Activated CD4-positive, alpha-beta T cell treated with anti-CD3 and anti-CD28 coated beads, Interleukin-2, amount 10 ng/mL, durations not matched to agents 7 days and 5 days (primary cell): Measurements from ENCODE around the gene HYAL3. TPM values are rescaled to one million over a fixed set of nuclear protein-coding genes. Genes with fewer than 3 reads are reported as not detected.

Source experiments
- CTCF ChIA-PET: fragments of 350-600 bp; sonication (Branson Sonifier 250); formaldehyde crosslinking; loops from one replicate; lab custom pipeline; 2021; ENCODE audit warnings: antibody characterized with exemption; lab: Charles Lee
- POLR2A ChIA-PET: fragments of 350-600 bp; sonication (Branson Sonifier 250); formaldehyde crosslinking; loops from one replicate; lab custom pipeline; 2021; ENCODE audit warnings: antibody characterized with exemption; lab: Charles Lee
- DNase-seq: peaks from one replicate; pipeline ENCODE4 v3.0.0-alpha.2; 2020
- H3K27ac Mint-ChIP-seq: one replicate; pipeline ENCODE4 v1.8.0; 2021; ENCODE audit warnings: mild to moderate bottlenecking, moderate library complexity, mixed read lengths
- H3K27me3 Mint-ChIP-seq: one replicate; pipeline ENCODE4 v1.8.0; 2021; ENCODE audit warnings: mixed read lengths
- H3K36me3 Mint-ChIP-seq: one replicate; pipeline ENCODE4 v1.8.0; 2021; ENCODE audit warnings: low read depth, mixed read lengths
- H3K4me1 Mint-ChIP-seq: one replicate; pipeline ENCODE4 v1.8.0; 2021; ENCODE audit warnings: mixed read lengths
- H3K4me3 Mint-ChIP-seq: one replicate; pipeline ENCODE4 v1.8.0; 2021; ENCODE audit warnings: mild to moderate bottlenecking, moderate library complexity, mixed read lengths
- H3K9me3 Mint-ChIP-seq: one replicate; pipeline ENCODE4 v1.8.0; 2021; ENCODE audit warnings: mixed read lengths
- total RNA-seq, 2 experiments: library from RNA; stranded (reverse); gene quantifications; one replicate each; pipeline ENCODE4 v1.2.3, GENCODE V29; 2021

Gene HYAL3
- total RNA-seq, 2 experiments from 2014 or later = 9.2 to 10.9 TPM

DNA sequence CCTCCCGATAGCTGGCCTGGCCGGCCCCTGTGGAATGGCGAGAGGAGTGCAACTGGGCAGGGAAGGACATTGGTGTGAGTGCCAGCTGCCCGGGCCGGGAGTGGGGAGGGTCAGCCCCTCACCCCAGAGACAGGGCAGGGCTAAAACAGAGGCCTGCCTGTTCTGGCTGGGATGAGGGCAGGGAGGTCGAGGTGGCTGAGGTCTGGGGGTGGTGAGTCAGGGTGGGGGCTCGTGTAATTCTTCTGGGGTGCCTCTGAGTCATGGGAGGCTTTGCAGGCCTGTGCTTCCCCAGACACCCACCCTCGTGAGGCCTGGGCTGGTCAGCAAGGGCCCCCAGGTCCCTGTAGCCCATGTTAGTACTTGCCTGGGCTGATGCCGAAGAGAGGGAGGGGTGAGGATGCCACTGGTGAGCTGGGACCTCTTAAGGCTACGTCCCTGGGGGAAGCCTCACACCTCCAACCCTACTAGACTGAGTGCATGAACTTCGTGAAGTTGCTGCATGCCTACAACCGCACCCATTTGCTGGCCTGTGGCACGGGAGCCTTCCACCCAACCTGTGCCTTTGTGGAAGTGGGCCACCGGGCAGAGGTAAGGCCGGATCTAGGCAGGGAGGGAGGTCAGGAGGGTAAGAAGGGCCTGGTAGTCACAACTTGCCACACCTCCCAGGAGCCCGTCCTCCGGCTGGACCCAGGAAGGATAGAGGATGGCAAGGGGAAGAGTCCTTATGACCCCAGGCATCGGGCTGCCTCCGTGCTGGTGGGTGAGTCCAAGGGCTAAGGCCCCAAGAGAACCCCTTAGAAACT, 28.6 kb downstream of the HYAL3 start:
- H3K4me1 Mint-ChIP-seq = peaks cover 29% of the 10 kb centered on the region
- H3K27ac Mint-ChIP-seq = no peak overlapping the region

GRCh38 chr3:50269977-50270413, 29.2 kb downstream of the HYAL3 start:
- Mint-ChIP-seq H3K36me3 (no peaks in the 10 kb centered on the region), H3K4me3 (no peak overlapping the region), H3K27me3 (peaks cover 33% of the 10 kb centered on the region), H3K27ac (no peak overlapping the region), H3K9me3 (no peaks in the 10 kb centered on the region), H3K4me1 (peaks cover 23% of the 10 kb centered on the region)
- DNase-seq = no peak
- POLR2A ChIA-PET = no interaction called here
- CTCF ChIA-PET = interaction anchor here (0.5 to 2.6 kb wide), 4 partner anchors 9 to 76 kb away, joined by 3 to 11 read pairs (median 8); no protein-coding TSS in a partner anchor

More for the DNA sequence above, 28.6 kb downstream of the HYAL3 start:
- Mint-ChIP-seq H3K9me3 (no peaks in the 10 kb centered on the region), H3K4me3 (no peak overlapping the region), H3K27me3 (peaks cover 40% of the 10 kb centered on the region), H3K36me3 (no peaks in the 10 kb centered on the region)
- CTCF ChIA-PET = interaction anchor here (0.5 to 2.6 kb wide), 9 partner anchors 9 to 76 kb away, joined by 3 to 11 read pairs (median 6); partner anchors contain the start of gene GNAI2
- POLR2A ChIA-PET = no interaction called here
- DNase-seq = no peak

- no peaks in the 10 kb centered on the region for H3K36me3 Mint-ChIP-seq
- H3K9me3 Mint-ChIP-seq = no peaks in the 10 kb centered on the region
- peaks cover 20% of the 10 kb centered on the region for H3K4me1 Mint-ChIP-seq
- H3K27me3 Mint-ChIP-seq = peaks cover 30% of the 10 kb centered on the region
- no peak for DNase-seq
- no peak overlapping the region for H3K27ac Mint-ChIP-seq
- ChIA-PET CTCF (no interaction called here), POLR2A (no interaction called here)
- no peak overlapping the region for H3K4me3 Mint-ChIP-seq
Measured at GRCh38 chr3:50269460-50269859, 29.7 kb downstream of the HYAL3 start.

DNA sequence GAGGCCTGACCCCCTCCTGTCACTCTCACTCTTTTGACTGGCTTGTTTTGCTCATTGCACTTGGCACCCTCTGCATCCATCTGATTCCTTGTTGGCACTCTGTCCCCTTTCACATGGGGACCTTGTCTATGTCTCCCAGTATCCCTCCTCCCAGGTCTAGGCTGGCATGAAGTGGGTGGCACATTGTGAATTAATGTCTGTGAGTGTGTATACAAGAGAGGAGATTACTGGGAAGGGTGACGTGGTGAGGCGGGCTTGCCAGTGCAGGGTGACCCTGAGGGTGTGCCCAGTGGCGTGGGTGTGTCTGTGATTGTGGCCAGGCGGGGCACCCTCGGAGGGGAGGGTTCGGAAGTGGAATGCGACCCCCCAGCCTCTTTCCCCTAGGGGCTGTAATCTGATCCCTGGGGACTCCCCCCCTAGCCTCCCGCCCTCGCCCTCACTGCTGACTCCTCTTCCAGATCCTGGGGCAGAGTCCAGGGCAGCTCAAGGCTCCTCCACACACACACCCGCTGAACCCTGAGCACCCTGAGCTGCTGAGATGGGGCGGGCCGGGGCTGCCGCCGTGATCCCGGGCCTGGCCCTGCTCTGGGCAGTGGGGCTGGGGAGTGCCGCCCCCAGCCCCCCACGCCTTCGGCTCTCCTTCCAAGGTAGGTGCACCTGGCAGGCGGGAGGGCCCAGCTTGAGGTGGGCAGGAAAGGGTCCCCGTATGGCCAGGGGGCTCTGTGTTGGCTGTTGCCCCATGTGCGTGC, 30.3 kb downstream of the HYAL3 start, which contains the start of gene SEMA3B:
Gene SEMA3B, plus strand, starts transcription at position 445 of the 749 bp plus-strand sequence. Its CDS starts 94 bp downstream, at position 539.
- Mint-ChIP-seq H3K36me3 (no peaks in the 10 kb centered on the region), H3K27ac (no peak within 1 kb of the TSS), H3K4me1 (peaks cover 14% of the 10 kb centered on the region), H3K9me3 (no peaks in the 10 kb centered on the region), H3K27me3 (peaks cover 24% of the 10 kb centered on the region), H3K4me3 (no peak within 1 kb of the TSS)
- DNase-seq = no peak
- CTCF ChIA-PET = interaction anchor here (1.3 to 13.7 kb wide), 3 partner anchors 19 to 74 kb away, joined by 4 to 143 read pairs (median 8); no protein-coding TSS in a partner anchor
- POLR2A ChIA-PET = interaction anchor here (0.7 kb wide), 1 partner anchor 28 kb away, joined by 5 read pairs; no protein-coding TSS in a partner anchor

- H3K27ac Mint-ChIP-seq = no peak overlapping the region
- CTCF ChIA-PET = interaction anchor here (1.3 to 13.7 kb wide), 3 partner anchors 18 to 74 kb away, joined by 4 to 143 read pairs (median 8); no protein-coding TSS in a partner anchor
- H3K27me3 Mint-ChIP-seq = peaks cover 23% of the 10 kb centered on the region
- no peaks in the 10 kb centered on the region for H3K9me3 Mint-ChIP-seq
- no peaks in the 10 kb centered on the region for H3K36me3 Mint-ChIP-seq
- H3K4me1 Mint-ChIP-seq = peaks cover 13% of the 10 kb centered on the region
- POLR2A ChIA-PET = no interaction called here
- DNase-seq = no peak
- no peak overlapping the region for H3K4me3 Mint-ChIP-seq
Measured at GRCh38 chr3:50268276-50268675, 30.9 kb downstream of the HYAL3 start.

- ChIA-PET CTCF (interaction anchor here (0.6 to 13.7 kb wide), 10 partner anchors 9 to 449 kb away, joined by 3 to 143 read pairs (median 4); no protein-coding TSS in a partner anchor), POLR2A (no interaction called here)
- no peaks in the 10 kb centered on the region for H3K36me3 Mint-ChIP-seq
- DNase-seq = no peak
- peaks cover 7% of the 10 kb centered on the region for H3K4me1 Mint-ChIP-seq
- H3K27me3 Mint-ChIP-seq = peaks cover 18% of the 10 kb centered on the region
- H3K9me3 Mint-ChIP-seq = no peaks in the 10 kb centered on the region
- H3K4me3 Mint-ChIP-seq = no peak overlapping the region
- H3K27ac Mint-ChIP-seq = no peak overlapping the region
Measured at GRCh38 chr3:50267280-50267913, 31.8 kb downstream of the HYAL3 start.

GRCh38 chr3:50266836-50267235, 32.4 kb downstream of the HYAL3 start:
- CTCF ChIA-PET = interaction anchor here (0.6 to 13.7 kb wide), 10 partner anchors 9 to 449 kb away, joined by 3 to 143 read pairs (median 5); no protein-coding TSS in a partner anchor
- Mint-ChIP-seq H3K27me3 (peaks cover 18% of the 10 kb centered on the region), H3K4me1 (peaks cover 6% of the 10 kb centered on the region), H3K4me3 (no peak overlapping the region), H3K27ac (no peak overlapping the region), H3K36me3 (no peaks in the 10 kb centered on the region), H3K9me3 (no peaks in the 10 kb centered on the region)
- DNase-seq = no peak
- POLR2A ChIA-PET = no interaction called here

DNA sequence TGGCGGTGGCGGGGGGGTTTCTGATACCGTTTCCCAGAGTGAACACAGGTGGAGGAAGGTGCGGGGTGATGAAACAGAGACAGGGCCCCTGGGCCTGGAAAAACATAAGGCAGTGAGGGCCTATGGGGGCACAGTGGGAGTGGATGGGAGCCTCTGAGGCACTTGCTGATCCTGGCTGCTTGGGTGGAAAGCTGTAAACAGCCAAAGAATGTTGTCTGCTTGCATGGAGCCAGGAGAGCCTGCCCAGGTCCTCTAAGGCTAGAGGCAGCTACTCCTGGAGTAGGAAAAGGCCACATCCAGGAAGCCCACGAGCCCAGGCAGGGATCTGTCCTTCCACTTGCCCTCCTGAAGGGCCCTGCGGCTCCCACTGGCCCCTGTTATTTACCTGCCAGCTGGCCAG, 33.2 kb downstream of the HYAL3 start:
- CTCF ChIA-PET = interaction anchor here (1.3 to 13.7 kb wide), 4 partner anchors 10 to 72 kb away, joined by 5 to 143 read pairs (median 6); no protein-coding TSS in a partner anchor
- Mint-ChIP-seq H3K27ac (no peak overlapping the region), H3K36me3 (no peaks in the 10 kb centered on the region), H3K27me3 (peaks cover 18% of the 10 kb centered on the region), H3K9me3 (no peaks in the 10 kb centered on the region), H3K4me1 (no peaks in the 10 kb centered on the region), H3K4me3 (no peak overlapping the region)
- POLR2A ChIA-PET = no interaction called here
- no peak for DNase-seq

DNA sequence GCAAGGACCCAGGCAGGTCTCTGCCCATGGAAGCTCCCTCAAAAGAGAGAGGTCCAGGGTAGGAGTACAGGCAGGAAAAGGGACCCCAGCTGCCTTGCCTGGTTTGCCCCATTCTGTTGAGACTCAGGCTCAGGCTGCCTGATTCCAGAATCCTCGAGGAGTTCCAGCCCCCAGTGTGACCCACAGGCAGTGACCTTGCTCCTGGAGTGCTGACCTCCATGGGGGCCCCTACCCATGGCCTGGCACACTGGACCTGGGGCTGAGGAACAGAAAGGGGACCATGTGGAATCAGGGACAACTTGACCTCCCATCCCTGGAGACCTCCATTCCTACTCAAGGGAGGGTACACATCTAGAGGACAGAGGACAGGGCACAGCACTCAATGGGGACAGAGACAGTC, 33.6 kb downstream of the HYAL3 start:
- Mint-ChIP-seq H3K27ac (no peak overlapping the region), H3K36me3 (no peaks in the 10 kb centered on the region), H3K27me3 (peaks cover 18% of the 10 kb centered on the region), H3K4me3 (no peak overlapping the region), H3K4me1 (no peaks in the 10 kb centered on the region), H3K9me3 (no peaks in the 10 kb centered on the region)
- ChIA-PET CTCF (interaction anchor here (1.3 to 13.7 kb wide), 2 partner anchors 15 to 72 kb away, joined by 7 to 143 read pairs; no protein-coding TSS in a partner anchor), POLR2A (no interaction called here)
- no peak for DNase-seq

GRCh38 chr3:50264964-50265485, 34.2 kb downstream of the HYAL3 start:
- no peaks in the 10 kb centered on the region for H3K36me3 Mint-ChIP-seq
- POLR2A ChIA-PET = interaction anchor here (0.6 kb wide), 1 partner anchor 38 kb away, joined by 5 read pairs; no protein-coding TSS in a partner anchor
- H3K4me1 Mint-ChIP-seq = no peaks in the 10 kb centered on the region
- no peak overlapping the region for H3K4me3 Mint-ChIP-seq
- CTCF ChIA-PET = interaction anchor here (1.0 to 13.7 kb wide), 3 partner anchors 9 to 70 kb away, joined by 3 to 143 read pairs (median 5); no protein-coding TSS in a partner anchor
- DNase-seq = no peak
- H3K9me3 Mint-ChIP-seq = no peaks in the 10 kb centered on the region
- H3K27me3 Mint-ChIP-seq = peaks cover 18% of the 10 kb centered on the region
- no peak overlapping the region for H3K27ac Mint-ChIP-seq

DNA sequence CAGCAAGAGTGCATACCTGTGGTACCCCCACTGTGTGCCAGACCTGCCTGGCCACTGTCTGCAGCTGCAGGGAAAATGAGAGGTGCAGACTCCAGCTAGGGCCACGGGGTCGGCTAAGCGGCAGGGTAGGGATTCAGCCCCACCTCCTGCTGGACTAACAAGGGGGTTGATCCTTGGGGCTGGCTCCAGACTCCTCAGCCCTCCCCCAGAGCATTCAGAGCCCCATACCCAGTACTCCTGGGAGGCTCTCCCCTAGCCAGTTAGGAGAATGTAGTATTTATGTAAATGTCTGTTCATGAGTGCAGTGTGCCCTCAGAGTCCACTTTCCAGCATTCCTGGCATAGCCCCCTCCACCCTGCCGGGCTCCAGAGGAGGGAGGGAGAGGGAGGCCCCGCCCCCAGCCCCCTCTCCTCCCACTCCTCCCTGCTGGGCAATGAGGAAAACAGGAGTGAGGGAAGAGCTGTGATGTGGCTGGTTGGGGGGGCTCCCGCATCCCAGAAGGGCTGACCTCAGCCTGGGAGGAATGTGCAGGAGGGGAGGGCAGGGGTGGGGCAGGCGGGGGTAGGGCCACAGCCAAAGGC, 34.7 kb downstream of the HYAL3 start:
- ChIA-PET CTCF (interaction anchor here (0.6 to 13.7 kb wide), 6 partner anchors 8 to 70 kb away, joined by 3 to 143 read pairs (median 4); no protein-coding TSS in a partner anchor), POLR2A (interaction anchor here (0.6 kb wide), 1 partner anchor 38 kb away, joined by 5 read pairs; no protein-coding TSS in a partner anchor)
- H3K27ac Mint-ChIP-seq = no peak overlapping the region
- H3K36me3 Mint-ChIP-seq = no peaks in the 10 kb centered on the region
- H3K4me1 Mint-ChIP-seq = peaks cover 3% of the 10 kb centered on the region
- H3K4me3 Mint-ChIP-seq = no peak overlapping the region
- no peaks in the 10 kb centered on the region for H3K9me3 Mint-ChIP-seq
- no peak for DNase-seq
- H3K27me3 Mint-ChIP-seq = peaks cover 18% of the 10 kb centered on the region
